HepG2 (cell line): ENCODE data around the gene ZC3H13. TPM values are rescaled to one million over a fixed set of nuclear protein-coding genes. Genes with fewer than 3 reads are reported as not detected.
A peak's percentile ranks its signal among the peaks of the same experiment; 100 is the strongest.

Experiments
- ARNTL ChIP-seq: sonication (generic); formaldehyde crosslinking; IDR thresholded peaks from 2 replicates; pipeline ENCODE4 v1.4.0; 2020; ENCODE audit warnings: mild to moderate bottlenecking, missing genetic modification reagents
- IKZF1 ChIP-seq: fragments of 450-650 bp; IDR thresholded peaks from 2 replicates; pipeline ENCODE4 v1.7.1; 2016
- MBD4 ChIP-seq: IDR thresholded peaks from 2 replicates; pipeline ENCODE4 v1.6.1; 2012; ENCODE audit warnings: low read length, inconsistent platforms, borderline replicate concordance
- MYNN ChIP-seq: sonication (generic); formaldehyde crosslinking; IDR thresholded peaks from 2 replicates; pipeline ENCODE4 v1.4.0; 2020; ENCODE audit warnings: mild to moderate bottlenecking, low read depth, missing genetic modification reagents
- MZF1 ChIP-seq: sonication (generic); formaldehyde crosslinking; IDR thresholded peaks from 2 replicates; pipeline ENCODE4 v1.8.1; 2023; ENCODE audit warnings: mild to moderate bottlenecking, missing genetic modification reagents, borderline replicate concordance
- NR2F1 ChIP-seq, 2 experiments: fragments of 450-650 bp in 1 of 2; formaldehyde crosslinking in 1 of 2; IDR thresholded peaks; 2 replicates each; pipeline versions ENCODE4 v1.5.0 to v1.6.1; 2016 to 2020; ENCODE audit warnings: mild to moderate bottlenecking in 1 of 2, missing compliant biosample characterization in 1 of 2, missing genetic modification reagents in 1 of 2, moderate library complexity in 1 of 2
- PCBP1 ChIP-seq: fragments of 200-400 bp; formaldehyde crosslinking; IDR thresholded peaks from 2 replicates; pipeline ENCODE4 v1.6.1; 2017; ENCODE audit warnings: mild to moderate bottlenecking, low read depth, low read length, borderline replicate concordance
- POLR2AphosphoS5 ChIP-seq: IDR thresholded peaks from 2 replicates; pipeline ENCODE4 v1.6.1; 2012; ENCODE audit warnings: low read depth, low read length
- RARA ChIP-seq: IDR thresholded peaks from 2 replicates; pipeline ENCODE4 v1.6.1; 2016; ENCODE audit warnings: missing genetic modification reagents, missing compliant biosample characterization
- TOPORS ChIP-seq: sonication (generic); formaldehyde crosslinking; IDR thresholded peaks from 2 replicates; pipeline ENCODE4 v1.8.0; 2023; ENCODE audit warnings: mild to moderate bottlenecking, missing genetic modification reagents
- ZNF143 ChIP-seq: sonication (generic); formaldehyde crosslinking; IDR thresholded peaks from 2 replicates; pipeline ENCODE4 v1.4.0; 2020; ENCODE audit warnings: missing genetic modification reagents
- ZNF510 ChIP-seq: sonication (generic); formaldehyde crosslinking; IDR thresholded peaks from 2 replicates; pipeline ENCODE4 v1.4.0; 2020; ENCODE audit warnings: low read depth, mild to moderate bottlenecking, missing genetic modification reagents
- ZSCAN29 ChIP-seq: sonication (generic); formaldehyde crosslinking; conservative IDR thresholded peaks from 2 replicates; pipeline ENCODE4 v1.4.0; 2020; ENCODE audit warnings: mild to moderate bottlenecking, missing genetic modification reagents
- polyA plus RNA-seq, 8 experiments: library from polyadenylated mRNA; depleted of rRNA in 3 of 8; stranded (reverse) in 7 of 8; unstranded in 1 of 8; fragments of >200 nt; fragmentation: Illumina TruSeq in 4 of 8; extraction: Trizol in 4 of 8; gene quantifications; 2 replicates each; pipeline versions ENCODE4 v1.2.1 to v1.2.3, GENCODE V29; 2011 to 2016; ENCODE audit warnings: low read depth in 4 of 8, missing spikeins in 1 of 8, mixed read lengths in 1 of 8; ENCODE audit not compliant: insufficient read depth in 1 of 8
- total RNA-seq, 5 experiments: library from RNA; depleted of rRNA; stranded (reverse); fragments of >200 nt; fragmentation: Illumina TruSeq; extraction: Trizol; gene quantifications; 2 replicates each; pipeline ENCODE4 v1.2.3, GENCODE V29; 2016; ENCODE audit warnings: low read depth in 1 of 5
- TF ChIP-seq, protein P1 (sequence below): sonication (generic); formaldehyde crosslinking; IDR thresholded peaks from 2 replicates; pipeline ENCODE4 v1.4.0; 2020; ENCODE audit warnings: missing genetic modification reagents, mild to moderate bottlenecking, borderline replicate concordance
- TF ChIP-seq, protein P2 (sequence below): sonication (generic); formaldehyde crosslinking; IDR thresholded peaks from 2 replicates; pipeline ENCODE4 v1.8.0; 2022; ENCODE audit warnings: low read depth, missing genetic modification reagents
- TF ChIP-seq, protein P3 (sequence below): sonication (generic); formaldehyde crosslinking; IDR thresholded peaks from 2 replicates; pipeline ENCODE4 v1.4.0; 2020; ENCODE audit warnings: low read depth, mild to moderate bottlenecking, missing genetic modification reagents
- TF ChIP-seq, protein P4 (sequence below): sonication (generic); formaldehyde crosslinking; conservative IDR thresholded peaks from 2 replicates; pipeline ENCODE4 v1.4.0; 2020; ENCODE audit warnings: mild to moderate bottlenecking, missing genetic modification reagents, moderate library complexity

ZC3H13 gene
- total and polyA plus RNA-seq, 2 of the 13 experiments (the other 11 are each of a cell fraction or from before 2014, with no cell fraction given), result 2.7 to 23.5 TPM

DNA sequence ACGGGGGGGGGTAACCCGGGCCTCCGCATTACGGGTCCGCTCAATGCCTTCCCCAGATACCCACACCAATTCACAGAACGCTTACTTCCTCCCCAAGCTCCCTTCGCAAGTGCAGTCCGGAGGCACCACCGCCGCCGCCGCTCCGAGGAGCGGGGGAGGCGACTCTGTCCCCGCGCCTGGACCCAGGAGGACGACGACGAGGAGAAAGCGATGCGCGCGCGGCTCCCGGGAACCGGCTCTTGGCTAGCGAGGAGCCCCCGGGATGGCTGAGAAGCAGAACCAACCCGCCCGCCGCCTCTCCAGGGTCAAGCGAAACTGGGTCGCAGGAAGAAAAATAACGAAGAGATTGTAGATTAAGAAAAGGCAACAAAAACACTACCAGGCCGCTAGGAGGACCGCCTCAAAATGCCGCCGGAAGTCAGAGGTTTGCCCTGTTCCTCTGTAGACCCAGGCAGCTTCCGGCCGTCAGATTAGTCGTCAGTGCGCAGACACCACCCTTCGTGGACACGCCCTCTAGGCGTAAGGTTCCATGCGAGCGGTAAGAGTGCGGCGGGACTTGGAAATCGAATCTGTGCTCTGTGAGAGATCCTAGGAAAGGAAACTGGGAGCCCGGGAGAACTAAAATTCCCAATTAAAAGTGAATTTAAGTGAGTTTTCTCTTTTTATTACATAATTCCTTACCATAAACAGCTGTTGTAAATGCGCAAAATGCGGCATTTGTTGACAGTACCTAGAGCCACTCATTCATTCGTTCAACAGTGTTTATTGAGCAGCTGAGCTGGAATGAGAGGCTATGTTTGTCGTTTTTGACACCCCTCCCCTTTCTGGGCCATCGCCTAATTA, at the start of gene ZC3H13 (continued):
- TF ChIP-seq POLR2AphosphoS5 (peak; percentile 89), TOPORS (CRISPR knock-in tag) (peak; percentile 71), ARNTL (CRISPR knock-in tag) (0 out of 2 replicates have a peak, but pooled peaks have one; percentile 35), PCBP1 (peak; percentile 59; the same call in 1 of the 2 replicates), RARA (CRISPR knock-in tag) (no peak), ZNF143 (CRISPR knock-in tag) (no peak), NR2F1 (CRISPR knock-in tag; IDR thresholded peaks at IDR 0.05) (no peak), IKZF1 (no peak), MZF1 (CRISPR knock-in tag) (no peak), ZSCAN29 (0 out of 2 replicates have a peak, but pooled peaks have one; percentile 27), MYNN (CRISPR knock-in tag) (no peak), MBD4 (peak; percentile 32; the same call in 1 of the 2 replicates), ZNF510 (peak; percentile 83; the same call in 1 of the 2 replicates)
- TF ChIP-seq, protein P1, sequence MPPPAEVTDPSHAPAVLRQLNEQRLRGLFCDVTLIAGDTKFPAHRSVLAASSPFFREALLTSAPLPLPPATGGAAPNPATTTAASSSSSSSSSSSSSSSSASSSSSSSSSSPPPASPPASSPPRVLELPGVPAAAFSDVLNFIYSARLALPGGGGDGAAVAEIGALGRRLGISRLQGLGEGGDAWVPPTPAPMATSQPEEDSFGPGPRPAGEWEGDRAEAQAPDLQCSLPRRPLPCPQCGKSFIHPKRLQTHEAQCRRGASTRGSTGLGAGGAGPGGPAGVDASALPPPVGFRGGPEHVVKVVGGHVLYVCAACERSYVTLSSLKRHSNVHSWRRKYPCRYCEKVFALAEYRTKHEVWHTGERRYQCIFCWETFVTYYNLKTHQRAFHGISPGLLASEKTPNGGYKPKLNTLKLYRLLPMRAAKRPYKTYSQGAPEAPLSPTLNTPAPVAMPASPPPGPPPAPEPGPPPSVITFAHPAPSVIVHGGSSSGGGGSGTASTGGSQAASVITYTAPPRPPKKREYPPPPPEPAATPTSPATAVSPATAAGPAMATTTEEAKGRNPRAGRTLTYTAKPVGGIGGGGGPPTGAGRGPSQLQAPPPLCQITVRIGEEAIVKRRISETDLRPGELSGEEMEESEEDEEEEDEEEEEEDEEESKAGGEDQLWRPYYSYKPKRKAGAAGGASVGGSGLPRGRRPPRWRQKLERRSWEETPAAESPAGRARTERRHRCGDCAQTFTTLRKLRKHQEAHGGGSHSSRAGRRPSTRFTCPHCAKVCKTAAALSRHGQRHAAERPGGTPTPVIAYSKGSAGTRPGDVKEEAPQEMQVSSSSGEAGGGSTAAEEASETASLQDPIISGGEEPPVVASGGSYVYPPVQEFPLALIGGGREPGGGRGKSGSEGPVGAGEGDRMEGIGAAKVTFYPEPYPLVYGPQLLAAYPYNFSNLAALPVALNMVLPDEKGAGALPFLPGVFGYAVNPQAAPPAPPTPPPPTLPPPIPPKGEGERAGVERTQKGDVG, result no peak
- TF ChIP-seq, protein P2, sequence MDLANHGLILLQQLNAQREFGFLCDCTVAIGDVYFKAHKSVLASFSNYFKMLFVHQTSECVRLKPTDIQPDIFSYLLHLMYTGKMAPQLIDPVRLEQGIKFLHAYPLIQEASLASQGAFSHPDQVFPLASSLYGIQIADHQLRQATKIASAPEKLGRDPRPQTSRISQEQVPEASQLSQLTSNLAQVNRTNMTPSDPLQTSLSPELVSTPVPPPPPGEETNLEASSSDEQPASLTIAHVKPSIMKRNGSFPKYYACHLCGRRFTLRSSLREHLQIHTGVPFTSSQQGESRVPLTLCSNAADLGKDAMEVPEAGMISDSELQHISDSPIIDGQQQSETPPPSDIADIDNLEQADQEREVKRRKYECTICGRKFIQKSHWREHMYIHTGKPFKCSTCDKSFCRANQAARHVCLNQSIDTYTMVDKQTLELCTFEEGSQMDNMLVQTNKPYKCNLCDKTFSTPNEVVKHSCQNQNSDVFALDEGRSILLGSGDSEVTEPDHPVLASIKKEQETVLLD (CRISPR knock-in tag), result no peak
- TF ChIP-seq, protein P3, sequence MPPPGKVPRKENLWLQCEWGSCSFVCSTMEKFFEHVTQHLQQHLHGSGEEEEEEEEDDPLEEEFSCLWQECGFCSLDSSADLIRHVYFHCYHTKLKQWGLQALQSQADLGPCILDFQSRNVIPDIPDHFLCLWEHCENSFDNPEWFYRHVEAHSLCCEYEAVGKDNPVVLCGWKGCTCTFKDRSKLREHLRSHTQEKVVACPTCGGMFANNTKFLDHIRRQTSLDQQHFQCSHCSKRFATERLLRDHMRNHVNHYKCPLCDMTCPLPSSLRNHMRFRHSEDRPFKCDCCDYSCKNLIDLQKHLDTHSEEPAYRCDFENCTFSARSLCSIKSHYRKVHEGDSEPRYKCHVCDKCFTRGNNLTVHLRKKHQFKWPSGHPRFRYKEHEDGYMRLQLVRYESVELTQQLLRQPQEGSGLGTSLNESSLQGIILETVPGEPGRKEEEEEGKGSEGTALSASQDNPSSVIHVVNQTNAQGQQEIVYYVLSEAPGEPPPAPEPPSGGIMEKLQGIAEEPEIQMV (CRISPR knock-in tag), result 0 out of 2 replicates have a peak, but pooled peaks have one; percentile 30
- TF ChIP-seq, protein P4, sequence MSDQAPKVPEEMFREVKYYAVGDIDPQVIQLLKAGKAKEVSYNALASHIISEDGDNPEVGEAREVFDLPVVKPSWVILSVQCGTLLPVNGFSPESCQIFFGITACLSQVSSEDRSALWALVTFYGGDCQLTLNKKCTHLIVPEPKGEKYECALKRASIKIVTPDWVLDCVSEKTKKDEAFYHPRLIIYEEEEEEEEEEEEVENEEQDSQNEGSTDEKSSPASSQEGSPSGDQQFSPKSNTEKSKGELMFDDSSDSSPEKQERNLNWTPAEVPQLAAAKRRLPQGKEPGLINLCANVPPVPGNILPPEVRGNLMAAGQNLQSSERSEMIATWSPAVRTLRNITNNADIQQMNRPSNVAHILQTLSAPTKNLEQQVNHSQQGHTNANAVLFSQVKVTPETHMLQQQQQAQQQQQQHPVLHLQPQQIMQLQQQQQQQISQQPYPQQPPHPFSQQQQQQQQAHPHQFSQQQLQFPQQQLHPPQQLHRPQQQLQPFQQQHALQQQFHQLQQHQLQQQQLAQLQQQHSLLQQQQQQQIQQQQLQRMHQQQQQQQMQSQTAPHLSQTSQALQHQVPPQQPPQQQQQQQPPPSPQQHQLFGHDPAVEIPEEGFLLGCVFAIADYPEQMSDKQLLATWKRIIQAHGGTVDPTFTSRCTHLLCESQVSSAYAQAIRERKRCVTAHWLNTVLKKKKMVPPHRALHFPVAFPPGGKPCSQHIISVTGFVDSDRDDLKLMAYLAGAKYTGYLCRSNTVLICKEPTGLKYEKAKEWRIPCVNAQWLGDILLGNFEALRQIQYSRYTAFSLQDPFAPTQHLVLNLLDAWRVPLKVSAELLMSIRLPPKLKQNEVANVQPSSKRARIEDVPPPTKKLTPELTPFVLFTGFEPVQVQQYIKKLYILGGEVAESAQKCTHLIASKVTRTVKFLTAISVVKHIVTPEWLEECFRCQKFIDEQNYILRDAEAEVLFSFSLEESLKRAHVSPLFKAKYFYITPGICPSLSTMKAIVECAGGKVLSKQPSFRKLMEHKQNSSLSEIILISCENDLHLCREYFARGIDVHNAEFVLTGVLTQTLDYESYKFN (CRISPR knock-in tag), result 0 out of 2 replicates have a peak, but pooled peaks have one; percentile 19
